CD4-positive, alpha-beta T cell treated with Interleukin-17A for 4 hours (primary cell): ENCODE data around the gene SNRPA.
"Not testable (repeated sequence)": the region's sequence is repeated elsewhere in the genome, so short reads cannot be mapped to it uniquely, and the experiment has no call there.

Source experiments
- DNase-seq: peaks from one replicate; pipeline ENCODE4 v3.0.0-alpha.2; 2020; ENCODE audit warnings: mixed read lengths

SNRPA gene

GRCh38 chr19:40747536-40747935, 3.5 kb upstream of the SNRPA start:
- DNase-seq, result no peak

DNA sequence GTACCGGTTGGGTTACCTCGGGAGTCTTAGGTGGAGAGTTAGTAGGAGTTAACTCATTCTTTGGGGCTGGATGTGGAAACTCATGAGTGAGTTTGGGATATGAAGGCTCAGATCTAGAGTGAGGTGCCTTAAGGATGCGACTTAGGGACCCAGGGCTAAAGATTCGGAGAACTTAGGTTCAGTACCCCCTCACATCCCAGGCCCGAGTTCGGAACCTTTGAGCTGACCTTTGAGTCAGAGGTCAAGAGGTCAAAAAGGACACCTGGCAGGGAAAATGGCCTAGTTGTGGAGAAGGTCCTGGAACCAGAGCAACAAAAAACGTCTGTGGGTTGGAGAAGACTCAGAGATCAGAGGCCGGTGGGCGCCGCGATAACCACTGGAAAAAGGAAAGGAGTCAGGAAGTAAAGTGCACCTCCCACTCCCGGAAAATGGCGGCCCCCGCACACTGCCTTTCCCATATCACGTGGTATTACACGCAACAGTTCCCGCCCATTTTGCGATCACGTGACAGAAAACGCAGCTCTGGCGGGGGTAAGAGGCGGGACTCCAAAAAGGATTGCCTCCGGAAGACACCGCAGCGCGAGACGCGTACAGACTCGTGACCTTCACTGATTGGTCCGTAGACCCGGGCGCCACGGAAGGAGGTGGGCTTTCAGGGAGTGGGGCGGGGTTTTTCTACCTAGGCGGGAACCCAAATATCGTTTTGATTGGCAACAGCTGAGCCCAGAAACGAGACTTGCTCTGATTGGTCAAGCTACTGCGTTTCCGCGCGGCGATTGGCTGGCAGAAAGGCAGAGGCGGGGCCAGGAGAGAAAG, 737 bp upstream of the SNRPA start, which contains the start of gene ACTMAP:
TSS of gene ACTMAP (minus strand) at position 420 of the 816 bp plus-strand sequence. CDS start 674 bp downstream, outside the sequence.
- peak; percentile 99 for DNase-seq

DNA sequence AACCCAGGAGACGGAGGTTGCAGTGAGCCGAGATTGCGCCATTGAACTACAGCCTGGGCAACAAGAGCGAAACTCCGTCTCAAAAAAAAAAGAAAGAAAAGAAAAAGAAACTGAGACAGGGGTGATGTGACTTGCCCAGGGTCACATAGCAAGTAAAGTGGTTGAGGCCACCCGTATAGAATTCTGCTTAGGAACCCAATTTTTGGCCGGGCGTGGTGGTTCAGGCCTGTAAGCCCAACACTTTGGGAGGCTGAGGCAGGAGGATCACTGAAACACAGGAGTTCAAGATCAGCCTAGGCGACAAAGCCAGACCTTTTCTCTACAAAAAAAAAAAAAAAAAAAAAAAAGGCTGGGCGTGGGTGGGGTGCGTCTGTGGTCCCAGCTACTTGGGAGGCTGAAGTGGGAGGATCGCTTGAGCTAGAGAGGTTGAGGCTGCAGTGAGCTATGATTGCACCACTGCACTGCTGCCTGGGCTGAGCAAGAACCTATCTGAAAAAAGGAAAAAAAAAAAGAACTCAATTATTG, 1.3 kb downstream of the SNRPA start:
- no peak for DNase-seq

DNA sequence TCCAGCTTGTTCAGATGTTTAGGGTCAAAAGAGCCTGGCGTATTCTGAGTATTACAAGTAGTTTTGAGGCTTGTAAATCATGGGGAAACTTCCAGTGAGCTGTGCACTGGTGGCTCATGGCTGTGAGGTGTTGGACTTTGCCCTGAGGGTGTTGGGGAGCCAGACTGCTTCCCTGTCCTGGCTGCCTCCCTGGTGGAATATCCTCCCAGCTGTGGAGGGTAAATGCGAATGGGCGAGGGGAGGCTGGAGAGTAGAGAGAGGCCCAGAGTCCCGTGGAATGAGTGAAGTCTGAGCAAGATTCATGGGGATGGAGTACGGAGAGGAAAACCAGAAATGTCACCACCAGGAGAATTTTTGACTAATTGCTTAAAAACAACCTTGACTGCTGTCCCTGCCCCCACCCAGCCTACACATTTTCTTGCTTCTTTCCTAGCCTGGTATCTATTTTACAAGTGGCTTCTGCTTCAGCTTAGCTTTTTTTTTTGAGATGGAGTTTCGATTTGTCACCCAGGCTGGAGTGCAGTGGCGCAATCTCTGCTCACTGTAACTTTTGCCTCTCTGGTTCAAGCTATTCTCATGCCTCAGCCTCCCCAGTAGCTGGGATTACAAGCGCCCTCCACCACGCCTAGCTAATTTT, 3.7 kb downstream of the SNRPA start:
- peak; percentile 38 for DNase-seq

DNA sequence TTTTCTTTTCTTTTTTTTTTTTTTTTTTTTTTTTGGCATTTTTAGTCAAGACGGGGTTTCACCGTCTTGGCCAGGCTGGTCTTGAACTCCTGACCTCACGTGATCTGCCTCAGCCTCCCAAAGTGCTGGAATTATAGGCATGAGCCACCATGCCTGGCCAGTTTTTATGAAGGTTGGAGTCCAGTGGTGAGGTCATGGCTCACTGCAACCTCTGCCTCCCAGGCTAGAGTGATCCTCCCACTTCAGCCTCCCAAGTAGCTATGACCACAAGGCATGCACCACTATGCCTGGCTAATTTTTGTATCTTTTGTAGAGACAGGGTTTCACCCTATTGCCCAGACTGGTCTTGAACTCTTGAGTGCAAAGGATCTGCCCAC, 4.2 kb downstream of the SNRPA start:
- DNase-seq, result no peak

DNA sequence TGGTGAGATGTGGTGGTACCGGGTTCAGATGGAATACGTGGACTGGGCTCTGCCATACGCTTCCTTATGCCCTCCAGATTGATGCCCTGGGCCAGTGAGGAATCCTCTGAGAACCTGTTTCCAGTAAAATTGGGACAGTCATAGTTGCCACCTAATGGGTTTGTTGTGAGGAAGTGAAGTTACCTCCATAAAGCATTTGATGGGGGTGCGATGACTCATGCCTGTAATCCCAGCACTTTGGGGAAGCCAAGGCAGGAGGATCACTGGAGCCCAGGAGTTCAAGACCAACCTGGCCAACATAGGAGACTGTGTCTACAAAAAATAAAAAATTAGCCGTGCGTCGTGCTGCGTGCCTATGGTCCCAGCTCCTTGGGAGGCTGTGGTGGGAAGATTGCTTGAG, 4.8 kb downstream of the SNRPA start:
- DNase-seq, result no peak

DNA sequence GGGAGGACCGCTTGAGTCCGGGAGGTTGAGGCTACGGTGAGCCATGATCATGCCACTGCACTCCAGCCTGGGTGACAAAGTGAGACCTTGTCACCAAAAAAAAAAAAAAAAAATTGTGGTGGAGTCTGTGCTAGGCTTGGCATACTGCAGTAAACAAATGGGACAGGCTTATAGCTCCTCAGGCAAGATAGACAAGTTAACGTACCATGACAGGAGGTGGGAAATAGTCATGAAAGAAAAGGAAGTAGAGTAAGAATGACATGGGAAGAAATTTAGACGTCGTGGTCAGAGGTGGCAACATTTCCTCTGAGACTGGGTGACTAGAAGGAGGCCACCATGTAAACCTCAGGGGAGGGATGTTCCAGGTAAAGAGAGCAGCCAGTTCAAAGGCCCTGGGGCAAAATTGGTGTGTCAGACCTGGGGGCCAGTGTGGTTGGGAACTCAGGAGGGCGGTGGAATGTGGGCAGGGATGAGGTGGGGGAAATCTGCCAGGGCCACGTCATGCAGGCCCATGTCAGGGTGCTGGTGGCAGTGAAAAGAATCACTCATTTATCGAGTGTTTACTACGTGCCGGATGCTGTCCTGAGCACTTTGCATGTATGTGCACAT, 5.6 kb downstream of the SNRPA start:
- DNase-seq, result no peak

DNA sequence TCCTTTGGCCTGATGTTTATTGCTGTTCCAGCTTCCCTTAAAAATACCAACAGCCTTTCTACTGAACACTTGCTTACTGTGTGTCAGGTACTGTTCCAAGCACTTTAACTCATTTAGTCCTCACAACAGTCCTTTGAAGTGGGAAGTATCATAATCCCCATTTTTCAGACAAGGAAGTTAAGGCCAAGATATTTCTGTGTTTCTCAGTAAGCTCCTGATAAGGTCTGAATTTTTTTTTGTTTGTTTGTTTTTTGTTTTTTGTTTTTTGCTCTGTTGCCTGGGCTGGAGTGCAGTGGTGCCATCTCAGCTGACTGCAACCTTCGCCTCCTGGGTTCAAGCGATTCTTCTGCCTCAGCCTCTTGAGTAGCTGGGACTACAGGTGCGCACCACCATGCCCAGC, 7.5 kb downstream of the SNRPA start:
- no peak for DNase-seq

GRCh38 chr19:40759352-40759751, 8.3 kb downstream of the SNRPA start:
- DNase-seq, result no peak

- DNase-seq, result no peak
Observed at GRCh38 chr19:40762754-40763470, 11.9 kb downstream of the SNRPA start.

DNA sequence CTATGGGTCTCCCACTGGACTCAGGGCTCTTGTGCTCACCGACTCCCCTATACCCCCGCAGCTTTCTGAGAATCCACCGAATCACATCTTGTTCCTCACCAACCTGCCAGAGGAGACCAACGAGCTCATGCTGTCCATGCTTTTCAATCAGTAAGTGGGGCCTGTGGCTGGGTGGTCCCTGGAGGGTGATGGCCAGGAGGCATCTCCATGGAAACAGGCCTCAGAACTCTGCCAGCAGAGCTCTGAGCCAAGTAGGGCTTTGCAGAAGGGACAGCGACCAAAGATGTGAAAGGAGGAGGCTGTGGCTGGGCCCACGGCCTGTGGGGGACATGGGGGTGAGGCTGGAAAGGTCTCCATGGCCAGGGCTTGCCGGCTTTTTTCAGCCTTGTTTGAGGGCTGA, 12.5 kb downstream of the SNRPA start:
- no peak for DNase-seq

GRCh38 chr19:40763963-40764362, 13.0 kb downstream of the SNRPA start:
- DNase-seq, result no peak

- DNase-seq, result not testable (repeated sequence)
Observed at GRCh38 chr19:40766385-40766784, 15.4 kb downstream of the SNRPA start.

- no peak for DNase-seq
Observed at GRCh38 chr19:40768869-40769268, 17.9 kb downstream of the SNRPA start.

GRCh38 chr19:40771101-40771862, 20.3 kb downstream of the SNRPA start:
- DNase-seq, result not testable (repeated sequence)

- DNase-seq, result no peak
Observed at GRCh38 chr19:40774916-40775631, 24.1 kb downstream of the SNRPA start, which contains the start of gene MIA. TSS of gene MIA (plus strand) at chr19:40775521. CDS start at chr19:40775543, 22 bp downstream.

GRCh38 chr19:40775632-40776022, 24.6 kb downstream of the SNRPA start:
- DNase-seq, result no peak

GRCh38 chr19:40776364-40776763, 25.4 kb downstream of the SNRPA start:
- no peak for DNase-seq

DNA sequence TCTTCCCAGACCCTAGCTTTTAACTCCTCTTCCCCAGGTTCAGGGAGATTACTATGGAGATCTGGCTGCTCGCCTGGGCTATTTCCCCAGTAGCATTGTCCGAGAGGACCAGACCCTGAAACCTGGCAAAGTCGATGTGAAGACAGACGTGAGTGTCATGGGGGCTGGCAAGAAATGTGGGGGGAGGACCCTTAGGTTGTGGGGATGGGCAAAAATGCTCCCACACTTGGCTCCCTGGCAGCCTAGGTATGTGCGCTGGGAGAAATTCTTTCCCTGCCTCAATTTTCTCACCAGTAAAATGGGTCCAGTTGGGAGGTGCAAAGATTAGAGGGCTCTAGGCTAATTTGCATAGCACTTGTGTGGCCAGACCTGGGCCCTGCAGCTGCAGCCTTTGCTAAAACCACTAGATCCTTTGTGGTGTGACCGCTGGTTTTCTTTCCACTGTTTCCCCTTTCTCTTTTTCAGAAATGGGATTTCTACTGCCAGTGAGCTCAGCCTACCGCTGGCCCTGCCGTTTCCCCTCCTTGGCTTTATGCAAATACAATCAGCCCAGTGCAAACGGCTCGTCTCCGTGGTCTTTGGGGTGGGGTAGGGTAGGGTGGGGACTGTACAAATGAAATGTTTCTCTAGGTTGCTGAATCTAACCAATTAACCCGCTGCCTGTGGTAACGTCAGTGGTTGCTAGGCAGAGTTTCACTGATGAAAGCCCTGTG, 26.1 kb downstream of the SNRPA start:
- peak; percentile 91 for DNase-seq

GRCh38 chr19:40777645-40777936, 26.6 kb downstream of the SNRPA start:
- DNase-seq, result no peak
